Vagina (tissue), 2 donors: ENCODE measurements around the gene TMEM14A. TPM values are rescaled to one million over a fixed set of nuclear protein-coding genes. Genes with fewer than 3 reads are reported as not detected.
"Not testable (repeated sequence)": the region's sequence is repeated elsewhere in the genome, so short reads cannot be mapped to it uniquely, and the experiment has no call there.

Experiments used
- DNase-seq, 2 donors: peaks; one replicate each; pipeline ENCODE4 v3.0.0-alpha.2; 2017; ENCODE audit errors: extremely low spot score in 2 of 2
- H3K27ac ChIP-seq: fragments of 200-600 bp; sonication (generic); one replicate; pipeline ENCODE4 v1.5.1; 2019
- H3K27me3 ChIP-seq: fragments of 200-600 bp; sonication (generic); one replicate; pipeline ENCODE4 v1.5.1; 2019
- H3K36me3 ChIP-seq, 2 donors: fragments of 200-600 bp; sonication (generic); one replicate each; pipeline ENCODE4 v1.5.1; 2017 to 2019
- H3K4me1 ChIP-seq: fragments of 200-600 bp; sonication (generic); one replicate; pipeline ENCODE4 v1.5.1; 2019
- H3K4me3 ChIP-seq, 2 donors: fragments of 200-600 bp; sonication (generic); 1 replicate in 1 of 2; 2 replicates in 1 of 2; pipeline ENCODE4 v1.5.1; 2016 to 2019
- H3K9me3 ChIP-seq: fragments of 200-600 bp; sonication (generic); one replicate; pipeline ENCODE4 v1.5.1; 2019
- POLR2A ChIP-seq, 2 donors: fragments of 450-650 bp; IDR thresholded peaks; one replicate each; pipeline ENCODE4 v1.6.1; 2017; ENCODE audit warnings: antibody characterized with exemption in 2 of 2, mild to moderate bottlenecking in 2 of 2, moderate library complexity in 2 of 2
- POLR2AphosphoS5 ChIP-seq, 2 donors: sonication (generic); formaldehyde crosslinking; IDR thresholded peaks; one replicate each; pipeline ENCODE4 v1.9.0; 2017; ENCODE audit warnings: antibody characterized with exemption in 2 of 2, mild to moderate bottlenecking in 2 of 2, low read depth in 1 of 2; ENCODE audit not compliant: insufficient read depth in 1 of 2
- intact Hi-C: fragments of 100-400 bp; cut with DNase I; formaldehyde crosslinking; loops from one replicate; pipeline ENCODE4 v1.15.1; 2023
- total RNA-seq: library from RNA; depleted of rRNA; stranded (reverse); fragments of >200 nt; gene quantifications from one replicate; pipeline ENCODE4 v1.2.3, GENCODE V29; 2016
- TF ChIP-seq, protein P1 (sequence below), 3 experiments: fragments of 450-650 bp in 2 of 3; fragments of 200-600 bp in 1 of 3; sonication (generic) in 1 of 3; IDR thresholded peaks; one replicate each; pipeline ENCODE4 v1.5.1; 2017 to 2019; ENCODE audit warnings: antibody characterized with exemption in 3 of 3, mild to moderate bottlenecking in 2 of 3, moderate library complexity in 2 of 3

Gene TMEM14A
- total RNA-seq, 1 donor from 2014 or later, result 16.9 TPM

GRCh38 chr6:52696418-52696817, 25.5 kb downstream of the TMEM14A start:
- Histone ChIP-seq H3K4me3 (no peak overlapping the region), H3K27ac (no peak overlapping the region), H3K4me1 (no peaks in the 10 kb centered on the region), H3K9me3 (no peaks in the 10 kb centered on the region), H3K27me3 (no peaks in the 10 kb centered on the region), H3K36me3 (no peaks in the 10 kb centered on the region)
- DNase-seq, result no peak
- TF ChIP-seq POLR2AphosphoS5 (IDR thresholded peaks at IDR 0.05; ENCODE audit: insufficient read depth in 1 of 2, low read depth in 1 of 2), result no peak
- intact Hi-C loops, result no loop called here

DNA sequence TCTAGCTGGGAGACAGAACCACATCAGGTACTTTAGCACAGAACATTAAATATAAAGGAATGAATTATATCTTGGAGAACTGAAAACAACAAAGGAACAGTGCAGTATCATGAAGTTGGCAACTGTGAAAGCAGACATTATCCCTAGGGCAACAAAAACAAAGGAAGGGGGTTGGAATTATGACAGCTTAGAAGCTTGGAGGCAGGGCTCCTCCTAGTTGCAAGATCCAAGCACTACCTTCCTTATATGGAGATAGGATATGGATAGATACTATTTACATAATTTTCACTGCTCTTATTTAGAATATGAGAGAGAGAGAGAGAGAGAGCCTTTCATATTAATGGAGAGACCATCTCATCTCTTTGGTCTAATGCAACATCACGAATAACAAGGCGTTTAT, 27.0 kb downstream of the TMEM14A start:
- H3K27ac ChIP-seq, result no peak overlapping the region
- TF ChIP-seq POLR2A (IDR thresholded peaks at IDR 0.05), result no peak
- TF ChIP-seq, protein P1, sequence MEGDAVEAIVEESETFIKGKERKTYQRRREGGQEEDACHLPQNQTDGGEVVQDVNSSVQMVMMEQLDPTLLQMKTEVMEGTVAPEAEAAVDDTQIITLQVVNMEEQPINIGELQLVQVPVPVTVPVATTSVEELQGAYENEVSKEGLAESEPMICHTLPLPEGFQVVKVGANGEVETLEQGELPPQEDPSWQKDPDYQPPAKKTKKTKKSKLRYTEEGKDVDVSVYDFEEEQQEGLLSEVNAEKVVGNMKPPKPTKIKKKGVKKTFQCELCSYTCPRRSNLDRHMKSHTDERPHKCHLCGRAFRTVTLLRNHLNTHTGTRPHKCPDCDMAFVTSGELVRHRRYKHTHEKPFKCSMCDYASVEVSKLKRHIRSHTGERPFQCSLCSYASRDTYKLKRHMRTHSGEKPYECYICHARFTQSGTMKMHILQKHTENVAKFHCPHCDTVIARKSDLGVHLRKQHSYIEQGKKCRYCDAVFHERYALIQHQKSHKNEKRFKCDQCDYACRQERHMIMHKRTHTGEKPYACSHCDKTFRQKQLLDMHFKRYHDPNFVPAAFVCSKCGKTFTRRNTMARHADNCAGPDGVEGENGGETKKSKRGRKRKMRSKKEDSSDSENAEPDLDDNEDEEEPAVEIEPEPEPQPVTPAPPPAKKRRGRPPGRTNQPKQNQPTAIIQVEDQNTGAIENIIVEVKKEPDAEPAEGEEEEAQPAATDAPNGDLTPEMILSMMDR (IDR thresholded peaks at IDR 0.05), result no peak
- TF ChIP-seq POLR2AphosphoS5 (IDR thresholded peaks at IDR 0.05; ENCODE audit: insufficient read depth in 1 of 2, low read depth in 1 of 2), result no peak
- intact Hi-C loops, result no loop called here
- no peak for DNase-seq
- H3K27me3 ChIP-seq, result no peaks in the 10 kb centered on the region
- no peak overlapping the region for H3K4me3 ChIP-seq
- no peaks in the 10 kb centered on the region for H3K9me3 ChIP-seq
- no peaks in the 10 kb centered on the region for H3K36me3 ChIP-seq
- H3K4me1 ChIP-seq, result no peaks in the 10 kb centered on the region

DNA sequence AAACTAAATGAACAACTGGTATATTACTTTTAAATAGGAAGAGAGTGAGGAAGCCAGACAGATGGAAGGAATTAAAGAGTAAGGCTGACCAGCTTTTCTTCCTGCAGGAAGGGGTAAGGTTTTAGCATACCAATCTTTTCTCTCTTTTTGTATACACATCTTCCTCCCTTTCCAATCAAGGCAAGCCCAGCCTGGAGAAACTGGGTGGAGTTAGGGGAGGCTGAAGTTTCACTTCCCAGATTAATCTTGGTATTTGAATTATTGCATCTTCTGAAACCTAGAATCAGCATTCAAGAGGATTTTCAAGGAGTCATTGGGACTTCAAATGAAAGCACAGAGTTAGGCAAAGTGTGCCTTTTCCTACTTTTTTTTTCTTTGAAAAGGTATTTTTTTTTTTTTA, 33.1 kb downstream of the TMEM14A start:
- Histone ChIP-seq H3K27ac (no peak overlapping the region), H3K9me3 (peaks cover 4% of the 10 kb centered on the region), H3K4me1 (no peaks in the 10 kb centered on the region), H3K4me3 (no peak overlapping the region), H3K27me3 (no peaks in the 10 kb centered on the region), H3K36me3 (no peaks in the 10 kb centered on the region)
- intact Hi-C loops, result no loop called here
- no peak for DNase-seq
- TF ChIP-seq POLR2A (IDR thresholded peaks at IDR 0.05), result no peak
- TF ChIP-seq, protein P1 (IDR thresholded peaks at IDR 0.05), result no peak
- TF ChIP-seq POLR2AphosphoS5 (IDR thresholded peaks at IDR 0.05; ENCODE audit: insufficient read depth in 1 of 2, low read depth in 1 of 2), result no peak

- intact Hi-C loops, H3K27ac ChIP-seq, H3K9me3 ChIP-seq, H3K27me3 ChIP-seq, DNase-seq, H3K36me3 ChIP-seq, H3K4me1 ChIP-seq, H3K4me3 ChIP-seq: not testable (repeated sequence)
Observed at GRCh38 chr6:52704781-52705502, 34.0 kb downstream of the TMEM14A start.

- TF ChIP-seq POLR2AphosphoS5 (IDR thresholded peaks at IDR 0.05; ENCODE audit: insufficient read depth in 1 of 2, low read depth in 1 of 2), result no peak
- TF ChIP-seq, protein P1 (IDR thresholded peaks at IDR 0.05), result no peak
- TF ChIP-seq POLR2A (IDR thresholded peaks at IDR 0.05), result no peak
- Histone ChIP-seq H3K4me3 (no peak overlapping the region), H3K9me3 (peaks cover 4% of the 10 kb centered on the region), H3K4me1 (no peaks in the 10 kb centered on the region), H3K36me3 (no peaks in the 10 kb centered on the region), H3K27ac (no peak overlapping the region), H3K27me3 (no peaks in the 10 kb centered on the region)
- intact Hi-C loops, result no loop called here
- no peak for DNase-seq
Observed at GRCh38 chr6:52706001-52706400, 35.1 kb downstream of the TMEM14A start.

- DNase-seq, result no peak
- H3K27ac ChIP-seq, result no peak overlapping the region
- H3K9me3 ChIP-seq, result peaks cover 4% of the 10 kb centered on the region
- H3K36me3 ChIP-seq, result no peaks in the 10 kb centered on the region
- no peaks in the 10 kb centered on the region for H3K27me3 ChIP-seq
- TF ChIP-seq, protein P1 (IDR thresholded peaks at IDR 0.05), result no peak
- TF ChIP-seq POLR2AphosphoS5 (IDR thresholded peaks at IDR 0.05; ENCODE audit: insufficient read depth in 1 of 2, low read depth in 1 of 2) (no peak), POLR2A (IDR thresholded peaks at IDR 0.05) (no peak)
- H3K4me3 ChIP-seq, result no peak overlapping the region
- H3K4me1 ChIP-seq, result no peaks in the 10 kb centered on the region
- intact Hi-C loops, result no loop called here
Observed at GRCh38 chr6:52707963-52708680, 37.2 kb downstream of the TMEM14A start.
